ENCODE measurements around the gene WEE2.

- no peak for TF ChIP-seq CTCF (IDR thresholded peaks at IDR 0.05)
- no peak for TF ChIP-seq POLR2AphosphoS5 (IDR thresholded peaks at IDR 0.05)
- TF ChIP-seq POLR2A (IDR thresholded peaks at IDR 0.05) = no peak
- TF ChIP-seq EP300 (IDR thresholded peaks at IDR 0.05; ENCODE audit: low read depth) = no peak
Observed at GRCh38 chr7:141713890-141714289, 5.7 kb downstream of the WEE2 start.

Measured in transverse colon (tissue), 4 donors.